Fibroblast of the aortic adventitia (primary cell): ENCODE results near the gene PIGO. TPM values are rescaled to one million over a fixed set of nuclear protein-coding genes. Genes with fewer than 3 reads are reported as not detected.

Experiments used
- DNase-seq: peaks from one replicate; pipeline ENCODE4 v3.0.0-alpha.2; 2010; ENCODE audit warnings: low read depth
- H3K4me3 ChIP-seq: 2 replicates; pipeline ENCODE4 v1.5.1; 2011; ENCODE audit warnings: low read depth, mild to moderate bottlenecking, control low read depth, low read length, moderate library complexity
- CTCF ChIP-seq: IDR thresholded peaks from 2 replicates; pipeline ENCODE4 v1.5.1; 2011; ENCODE audit warnings: mild to moderate bottlenecking, low read length, control low read depth, inconsistent platforms; ENCODE audit not compliant: insufficient read depth
- total RNA-seq: library from RNA; depleted of rRNA; stranded (reverse); fragments of >200 nt; gene quantifications from 2 replicates; pipeline ENCODE4 v1.2.3, GENCODE V29; 2012; ENCODE audit warnings: low replicate concordance

Gene PIGO
- total RNA-seq, 1 donor: 12.1 TPM

GRCh38 chr9:35079426-35080341, 16.7 kb downstream of the PIGO start, which contains the start of gene FANCG:
FANCG (minus strand) TSS chr9:35079942; CDS start chr9:35079524, 418 bp downstream.
- TF ChIP-seq CTCF: no peak
- peak within 1 kb of the TSS; percentile 84 for H3K4me3 ChIP-seq
- DNase-seq: peak; percentile 88

DNA sequence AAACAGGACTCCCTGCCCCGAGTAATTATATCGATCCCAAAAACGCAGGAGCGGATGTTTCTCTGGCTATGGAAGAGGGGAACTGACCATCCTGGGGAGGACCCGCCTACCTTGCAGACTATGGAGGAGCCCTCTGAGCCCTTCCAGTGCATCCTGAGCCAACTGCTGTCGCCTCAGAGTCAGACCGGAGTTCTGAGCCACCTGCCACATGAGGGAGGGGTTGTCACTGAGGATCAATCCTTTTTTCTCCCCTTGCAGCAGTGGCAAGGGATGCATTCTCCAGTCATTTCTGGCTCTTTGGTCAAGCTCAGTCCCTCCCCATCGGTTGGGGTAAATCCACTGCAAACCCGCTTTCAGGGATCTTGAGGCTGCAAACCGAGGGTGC, 17.4 kb downstream of the PIGO start:
- no peak for DNase-seq
- no peak for TF ChIP-seq CTCF
- H3K4me3 ChIP-seq: peak overlapping the region; percentile 84

- H3K4me3 ChIP-seq: peak overlapping the region; percentile 84
- TF ChIP-seq CTCF: no peak
- DNase-seq: no peak
These were observed 18.3 kb downstream of the PIGO start for GRCh38 chr9:35078066-35078465.

GRCh38 chr9:35076848-35077247, 19.5 kb downstream of the PIGO start:
- no peak for DNase-seq
- no peak for TF ChIP-seq CTCF
- H3K4me3 ChIP-seq: no peak overlapping the region

DNA sequence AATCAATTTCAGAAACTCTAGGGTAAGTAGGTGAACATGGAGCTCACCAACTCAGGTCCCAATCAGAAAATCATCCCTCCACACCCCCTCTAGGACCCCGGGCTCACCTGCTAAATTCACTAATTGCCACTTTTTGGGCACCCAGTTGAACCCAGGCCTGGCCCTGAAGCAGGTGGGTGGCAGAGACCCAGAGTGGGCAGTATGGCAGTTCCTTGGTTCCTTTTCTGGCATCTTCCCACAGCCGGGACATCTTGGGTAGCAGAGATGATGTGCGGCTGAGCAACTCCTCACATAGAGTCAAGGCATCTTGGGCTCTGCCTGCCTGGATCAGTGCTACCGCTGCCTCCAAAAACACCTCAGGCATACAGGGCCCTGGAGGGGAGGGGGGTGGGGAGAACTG, 21.0 kb downstream of the PIGO start:
- H3K4me3 ChIP-seq: no peak overlapping the region
- no peak for TF ChIP-seq CTCF
- DNase-seq: no peak

GRCh38 chr9:35074791-35075190, 21.6 kb downstream of the PIGO start:
- no peak for DNase-seq
- no peak overlapping the region for H3K4me3 ChIP-seq
- no peak for TF ChIP-seq CTCF
